ENCODE data around the gene CLEC20A.

DNA sequence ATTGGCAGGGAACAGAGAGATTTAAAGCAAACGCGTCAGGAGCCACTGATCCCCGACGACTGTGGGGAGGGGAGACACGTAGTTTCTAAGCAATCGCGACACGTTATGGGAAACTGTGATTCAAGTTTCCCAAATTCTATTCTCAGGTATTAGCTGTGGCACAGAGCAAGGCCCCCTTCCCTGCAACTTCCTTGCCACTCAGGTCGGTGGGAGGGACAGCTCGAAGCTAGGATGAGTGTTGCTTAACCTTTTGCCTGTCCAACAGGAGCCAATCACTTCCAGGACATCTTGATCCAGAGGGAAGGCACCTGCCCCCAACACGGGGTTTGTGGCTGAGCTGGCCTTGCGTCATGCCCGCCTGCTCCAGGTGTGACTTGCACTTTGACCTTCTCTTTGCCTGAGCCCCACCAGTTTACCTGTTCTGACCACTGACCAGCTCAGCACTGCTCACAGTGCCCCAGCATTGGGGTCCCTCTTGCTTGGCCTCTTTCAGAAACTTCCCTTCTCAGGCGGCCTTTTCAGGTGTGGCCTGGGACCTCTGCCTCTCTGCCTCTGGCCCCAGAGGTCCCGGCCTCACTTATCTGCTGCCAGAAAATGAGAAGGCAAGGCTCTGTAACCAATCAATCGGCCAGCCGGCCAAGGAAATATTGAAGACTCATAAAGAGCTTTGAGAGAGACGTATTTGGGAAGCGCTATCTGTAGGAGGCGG, 40.8 kb upstream of the CLEC20A start:
- TF ChIP-seq POLR2A (IDR thresholded peaks at IDR 0.05), result no peak
- TF ChIP-seq, protein P1, sequence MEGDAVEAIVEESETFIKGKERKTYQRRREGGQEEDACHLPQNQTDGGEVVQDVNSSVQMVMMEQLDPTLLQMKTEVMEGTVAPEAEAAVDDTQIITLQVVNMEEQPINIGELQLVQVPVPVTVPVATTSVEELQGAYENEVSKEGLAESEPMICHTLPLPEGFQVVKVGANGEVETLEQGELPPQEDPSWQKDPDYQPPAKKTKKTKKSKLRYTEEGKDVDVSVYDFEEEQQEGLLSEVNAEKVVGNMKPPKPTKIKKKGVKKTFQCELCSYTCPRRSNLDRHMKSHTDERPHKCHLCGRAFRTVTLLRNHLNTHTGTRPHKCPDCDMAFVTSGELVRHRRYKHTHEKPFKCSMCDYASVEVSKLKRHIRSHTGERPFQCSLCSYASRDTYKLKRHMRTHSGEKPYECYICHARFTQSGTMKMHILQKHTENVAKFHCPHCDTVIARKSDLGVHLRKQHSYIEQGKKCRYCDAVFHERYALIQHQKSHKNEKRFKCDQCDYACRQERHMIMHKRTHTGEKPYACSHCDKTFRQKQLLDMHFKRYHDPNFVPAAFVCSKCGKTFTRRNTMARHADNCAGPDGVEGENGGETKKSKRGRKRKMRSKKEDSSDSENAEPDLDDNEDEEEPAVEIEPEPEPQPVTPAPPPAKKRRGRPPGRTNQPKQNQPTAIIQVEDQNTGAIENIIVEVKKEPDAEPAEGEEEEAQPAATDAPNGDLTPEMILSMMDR (IDR thresholded peaks at IDR 0.05), result no peak

All from right lobe of liver (tissue), 4 donors.